Cortex of kidney (tissue), 1 donor: ENCODE measurements around the gene HECTD2.
"Not testable (repeated sequence)": the region's sequence is repeated elsewhere in the genome, so short reads cannot be mapped to it uniquely, and the experiment has no call there.

Experiments used
- DNase-seq: peaks from one replicate; lab custom pipeline; 2025; lab: John Stamatoyannopoulos, UW

HECTD2 gene

GRCh38 chr10:91472911-91473310 lies 62.8 kb downstream of the HECTD2 start:
- no peak for DNase-seq

DNA sequence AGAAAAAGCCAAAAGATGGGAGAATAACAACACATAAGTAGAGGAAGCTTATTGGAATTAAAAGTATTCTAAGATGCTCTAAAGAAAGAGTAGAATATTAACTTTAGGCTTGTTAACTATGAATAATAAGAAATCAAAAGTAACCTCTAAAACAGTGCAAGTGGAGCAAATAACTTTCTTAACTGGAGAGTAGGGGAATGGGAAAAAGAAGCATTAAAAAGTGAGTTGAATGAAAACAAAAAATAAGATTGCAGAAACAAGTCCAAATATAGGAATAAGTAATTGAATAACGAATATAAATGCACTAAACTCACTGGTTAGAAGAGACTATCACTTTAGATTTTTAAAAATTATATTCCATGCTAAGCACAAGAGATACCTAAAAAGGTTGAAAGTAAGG lies 63.9 kb downstream of the HECTD2 start:
- DNase-seq, result no peak

DNA sequence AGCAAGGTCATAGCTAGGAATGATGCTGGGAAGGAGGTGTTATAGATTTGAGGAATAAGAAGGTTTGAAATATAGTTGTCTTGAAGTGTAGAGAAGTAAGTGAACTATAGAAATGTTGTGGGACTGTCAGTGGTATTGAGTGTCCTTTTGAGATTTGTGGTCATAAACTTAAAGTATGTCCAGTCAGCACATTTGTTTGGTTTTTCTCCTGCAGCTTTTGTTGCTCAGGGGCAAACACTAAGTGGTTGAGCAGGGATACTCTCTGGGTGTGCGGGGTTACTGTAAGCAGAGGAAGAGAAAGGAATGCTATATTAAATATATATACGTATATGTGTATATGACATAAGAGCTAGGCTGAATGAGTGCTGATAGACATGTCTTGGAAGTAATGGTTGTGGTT lies 67.1 kb downstream of the HECTD2 start:
- no peak for DNase-seq

DNA sequence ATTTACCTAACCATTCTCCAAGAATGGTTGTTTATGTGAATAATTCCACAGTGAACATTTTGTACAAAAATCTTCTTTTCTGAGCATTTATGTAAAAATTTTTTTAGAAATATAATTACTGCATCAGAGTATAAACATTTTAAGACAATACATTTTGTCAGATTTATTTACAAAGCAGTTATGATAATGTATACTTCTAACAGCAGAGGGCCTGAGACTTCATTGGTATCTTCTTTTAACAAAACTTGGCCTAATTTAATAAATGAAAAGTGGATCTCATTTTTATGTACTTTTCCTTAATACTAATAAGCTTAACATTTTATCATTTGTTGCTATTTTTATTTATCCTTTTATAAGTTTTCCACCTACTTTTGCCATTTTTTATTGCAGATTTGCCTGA lies 69.4 kb downstream of the HECTD2 start:
- no peak for DNase-seq

- DNase-seq, result no peak
These were observed 77.9 kb downstream of the HECTD2 start for GRCh38 chr10:91487911-91488582.

DNA sequence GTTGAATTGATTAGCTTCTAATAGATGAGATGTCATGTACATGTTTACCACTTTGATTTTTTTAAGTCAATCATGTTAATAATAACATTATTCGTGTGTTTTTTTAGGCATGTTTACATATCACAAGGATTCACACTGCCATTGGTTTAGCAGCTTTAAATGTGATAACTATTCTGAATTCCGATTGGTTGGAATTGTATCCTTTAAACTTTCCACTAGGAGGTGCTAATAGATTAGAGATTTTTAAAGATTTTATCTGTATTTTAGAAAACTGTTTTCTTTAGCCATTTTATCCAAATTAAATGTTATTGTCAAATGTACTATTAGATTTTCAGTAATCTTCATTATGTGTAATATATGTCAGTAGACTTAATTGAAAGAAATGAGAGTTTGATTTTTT lies 83.2 kb downstream of the HECTD2 start:
- DNase-seq, result no peak

DNA sequence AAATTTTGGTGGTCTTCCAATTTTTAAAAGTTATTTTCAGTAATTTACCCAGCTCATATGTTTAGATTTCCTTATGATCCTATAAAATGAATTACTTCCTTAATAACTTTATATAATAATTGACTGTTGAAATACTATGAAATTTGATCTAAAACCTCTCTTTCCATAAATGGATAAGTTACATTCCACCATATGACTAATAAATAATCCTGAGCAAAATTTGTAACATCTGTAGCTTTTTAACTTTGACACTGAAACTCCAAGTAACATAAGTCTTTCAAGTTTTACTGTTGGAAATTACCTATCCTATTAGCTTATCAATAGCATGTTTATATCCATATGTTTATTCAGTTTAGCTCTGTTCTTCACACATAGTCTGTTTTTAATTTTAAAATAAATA lies 85.3 kb downstream of the HECTD2 start:
- no peak for DNase-seq

- DNase-seq, result no peak
These were observed 85.9 kb downstream of the HECTD2 start for GRCh38 chr10:91496016-91496415.

GRCh38 chr10:91511549-91512330 lies 101.6 kb downstream of the HECTD2 start:
- DNase-seq, result no peak

GRCh38 chr10:91512458-91512857 lies 102.3 kb downstream of the HECTD2 start:
- no peak for DNase-seq

GRCh38 chr10:91513598-91514424 lies 103.7 kb downstream of the HECTD2 start:
- DNase-seq, result no peak

- DNase-seq, result no peak
These were observed 104.6 kb downstream of the HECTD2 start for GRCh38 chr10:91514787-91515186.

DNA sequence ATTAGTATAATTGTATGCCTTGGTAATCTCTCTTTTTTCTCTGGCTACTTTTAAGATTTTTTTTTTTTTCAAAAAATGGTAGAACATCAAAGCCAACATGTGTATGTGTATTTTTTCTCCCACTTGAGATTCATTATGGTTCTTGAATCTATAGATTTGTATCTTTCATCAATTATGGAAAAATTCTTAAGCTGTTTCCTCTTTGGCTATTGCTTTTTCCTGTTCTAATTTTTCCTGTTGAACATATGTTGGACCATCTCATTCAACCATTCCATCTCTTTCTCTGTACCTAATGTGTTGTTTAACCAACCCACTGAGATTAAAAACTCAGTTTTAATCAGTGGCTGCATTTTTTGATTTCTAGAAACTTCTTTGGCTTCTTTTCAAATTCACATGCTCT lies 107.2 kb downstream of the HECTD2 start:
- DNase-seq, result no peak

DNA sequence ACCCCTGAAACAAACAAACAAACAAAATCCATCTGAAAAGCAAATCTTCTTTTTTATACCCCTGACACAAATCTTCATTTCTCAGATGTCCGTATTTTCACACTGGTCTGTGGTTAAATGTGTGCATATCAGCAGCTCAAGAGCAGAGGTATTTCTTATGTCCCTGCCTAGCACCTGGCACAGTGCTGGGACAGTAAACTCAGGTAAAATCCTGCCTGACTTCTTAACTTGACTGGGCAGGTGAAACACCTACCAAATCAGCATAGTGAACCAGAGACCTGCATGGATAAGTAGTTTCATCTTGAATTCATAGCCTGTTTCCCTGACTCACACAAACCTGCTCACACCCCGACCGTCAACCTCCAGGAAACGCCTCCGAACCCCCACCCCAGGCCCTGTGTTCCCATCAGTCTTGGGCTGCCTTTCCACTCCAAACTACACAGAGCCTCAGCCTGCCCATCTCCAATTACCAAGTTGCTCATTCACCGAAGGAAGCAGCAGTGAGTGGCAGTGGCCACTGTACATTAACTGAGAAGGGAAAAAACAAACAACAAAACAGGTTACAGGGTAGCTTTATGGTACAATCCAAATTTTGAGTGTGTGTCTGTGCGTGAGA lies 109.9 kb downstream of the HECTD2 start:
- no peak for DNase-seq

DNA sequence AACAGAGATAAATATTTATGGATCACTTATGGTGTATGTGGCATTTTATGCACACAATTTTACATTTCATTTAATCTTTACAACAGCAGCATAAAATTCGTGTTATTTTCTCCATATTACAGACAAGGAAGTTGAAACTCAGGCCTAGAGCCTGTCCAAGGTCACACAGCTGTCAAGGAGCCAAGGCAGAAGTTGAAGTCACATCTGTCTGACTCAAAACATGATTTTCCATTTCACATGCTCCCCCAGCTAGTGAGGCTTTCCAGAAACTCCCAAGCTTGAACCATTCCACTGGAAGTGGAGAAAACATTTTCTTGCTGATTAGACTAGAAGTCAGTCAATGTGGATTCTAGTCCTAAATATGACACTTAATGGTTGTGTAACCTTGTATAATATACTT lies 110.5 kb downstream of the HECTD2 start:
- DNase-seq, result no peak

GRCh38 chr10:91521439-91521838 lies 111.3 kb downstream of the HECTD2 start:
- no peak for DNase-seq

- no peak for DNase-seq
These were observed 116.0 kb downstream of the HECTD2 start for GRCh38 chr10:91525896-91526712.

GRCh38 chr10:91528080-91528479 lies 117.9 kb downstream of the HECTD2 start:
- no peak for DNase-seq

- DNase-seq, result no peak
These were observed 118.6 kb downstream of the HECTD2 start for GRCh38 chr10:91528768-91529167.

DNA sequence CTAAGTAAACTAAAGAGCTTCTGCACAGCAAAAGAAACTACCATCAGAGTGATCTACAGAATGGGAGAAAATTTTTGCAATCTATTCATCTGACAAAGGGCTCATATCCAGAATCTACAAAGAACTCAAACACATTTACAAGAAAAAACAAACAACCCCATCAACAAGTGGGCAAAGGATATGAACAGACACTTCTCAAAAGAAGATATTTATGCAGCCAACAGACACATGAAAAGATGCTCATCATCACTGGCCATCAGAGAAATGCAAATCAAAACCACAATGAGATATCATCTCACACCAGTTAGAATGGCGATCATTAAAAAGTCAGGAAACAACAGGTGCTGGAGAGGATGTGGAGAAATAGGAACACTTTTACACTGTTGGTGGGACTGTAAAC lies 124.6 kb downstream of the HECTD2 start:
- DNase-seq, result not testable (repeated sequence)

DNA sequence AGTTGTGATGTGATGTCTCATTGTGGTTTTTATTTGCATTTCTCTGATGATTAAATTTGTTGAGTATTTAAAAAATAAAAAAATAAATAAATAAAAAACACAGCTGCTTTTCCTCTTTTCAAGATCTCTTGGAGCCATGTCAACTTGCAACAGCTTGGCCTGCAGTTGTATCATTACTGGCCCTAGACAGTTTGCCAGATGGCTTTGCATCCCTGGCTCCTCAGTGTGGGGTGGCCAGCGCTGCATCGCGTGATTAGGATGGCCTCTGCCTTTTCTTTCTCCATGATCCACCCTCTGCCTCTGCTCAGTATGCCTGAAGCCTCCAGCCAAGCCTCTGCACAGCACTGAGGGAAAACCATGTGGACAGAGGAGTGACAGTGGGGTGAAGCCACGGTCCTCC lies 126.0 kb downstream of the HECTD2 start:
- no peak for DNase-seq
